GM18861 (cell line): ENCODE measurements around the gene GPR161.

Experiments used
- ATAC-seq: cut with Tn5 transposase; IDR thresholded peaks from one replicate; pipeline ENCODE4 v1.9.1; 2021; ENCODE audit not compliant: unreplicated experiment

The GPR161 gene

GRCh38 chr1:168110896-168111545 is 25.7 kb downstream of the GPR161 start:
- no peak for ATAC-seq

GRCh38 chr1:168106274-168106673 is 30.5 kb downstream of the GPR161 start:
- ATAC-seq, result no peak

DNA sequence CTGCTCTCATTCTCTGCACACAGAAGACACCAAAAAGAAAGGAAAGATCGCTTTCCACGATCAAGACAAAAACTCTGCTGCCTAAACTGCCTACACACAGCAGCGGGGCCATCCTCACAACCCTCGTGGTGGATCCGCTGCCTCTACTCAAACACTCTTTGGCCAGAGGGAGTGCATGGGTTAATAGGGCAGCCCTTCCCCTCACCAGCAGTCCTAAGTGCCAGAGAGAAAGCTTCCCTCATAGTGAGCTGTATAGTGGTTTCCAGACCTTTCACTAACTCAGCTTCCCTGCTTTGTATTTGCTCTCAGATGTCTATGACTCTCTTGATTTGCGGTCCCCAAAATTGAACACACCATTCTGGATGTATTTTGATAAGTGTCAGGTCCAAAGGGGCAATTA is 30.9 kb downstream of the GPR161 start:
- ATAC-seq, result no peak

- ATAC-seq, result no peak
Observed at GRCh38 chr1:168104535-168104934, 32.2 kb downstream of the GPR161 start.

DNA sequence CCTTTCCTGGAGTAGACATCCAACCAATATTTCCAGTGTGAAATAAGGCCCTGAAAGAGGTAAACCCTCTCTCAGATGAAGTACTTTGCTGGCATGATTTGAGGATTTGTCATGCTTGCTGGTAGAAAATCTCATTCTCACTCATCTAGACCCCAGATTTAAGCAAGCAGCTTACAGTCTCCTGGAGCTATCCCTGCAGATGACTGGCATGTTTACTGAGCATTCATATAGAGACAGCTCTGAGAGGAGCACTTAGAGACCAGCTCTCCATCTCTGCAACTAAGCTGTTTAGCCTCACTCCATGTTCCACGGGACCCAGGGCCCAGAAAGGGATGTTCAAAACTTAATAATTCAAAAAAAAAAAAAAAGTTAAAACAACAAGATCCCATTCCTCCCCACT is 34.2 kb downstream of the GPR161 start:
- no peak for ATAC-seq

- ATAC-seq, result no peak
Observed at GRCh38 chr1:168101336-168101735, 35.4 kb downstream of the GPR161 start.

GRCh38 chr1:168100315-168101002 is 36.3 kb downstream of the GPR161 start:
- ATAC-seq, result no peak

GRCh38 chr1:168099337-168099801 is 37.4 kb downstream of the GPR161 start:
- no peak for ATAC-seq

DNA sequence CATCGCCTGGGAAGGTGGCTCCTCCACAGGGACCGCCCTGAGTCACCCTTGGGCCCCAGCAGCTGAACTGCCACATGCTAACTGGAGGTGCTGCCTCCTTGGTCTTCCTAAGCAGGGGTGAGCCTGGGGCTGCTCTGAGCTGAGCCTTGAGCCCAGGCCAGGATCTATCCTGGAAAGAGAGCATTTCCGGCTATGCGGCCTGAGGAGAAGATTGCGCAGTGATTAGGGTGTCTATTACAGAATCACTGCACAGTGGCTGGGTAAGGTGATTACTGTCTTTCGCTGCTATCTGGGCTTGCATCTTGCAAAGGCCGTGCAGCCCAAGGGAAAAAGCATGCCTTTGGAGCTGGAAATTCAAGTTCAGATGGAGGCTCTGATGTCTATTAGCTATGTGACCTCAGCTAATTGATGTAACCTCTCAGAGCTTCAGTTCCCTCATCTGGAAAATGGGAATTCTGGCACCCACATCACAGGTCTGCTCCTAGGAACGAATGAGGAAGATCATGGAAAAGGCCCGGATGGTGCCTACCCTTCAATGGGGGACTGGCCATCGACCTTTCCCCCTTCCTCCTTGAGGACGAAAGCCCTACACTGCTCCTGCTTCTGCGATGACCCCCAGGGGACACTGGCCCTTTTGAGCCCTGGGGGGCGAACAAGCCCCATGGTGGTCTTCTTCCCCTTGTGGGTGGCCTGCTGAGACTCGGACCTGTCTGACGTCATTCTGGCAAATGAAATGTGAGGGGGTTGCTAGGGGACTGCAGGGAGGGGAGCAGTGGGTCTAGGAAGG is 38.0 kb downstream of the GPR161 start:
- ATAC-seq, result no peak

GRCh38 chr1:168097921-168098528 is 38.7 kb downstream of the GPR161 start:
- ATAC-seq, result no peak

DNA sequence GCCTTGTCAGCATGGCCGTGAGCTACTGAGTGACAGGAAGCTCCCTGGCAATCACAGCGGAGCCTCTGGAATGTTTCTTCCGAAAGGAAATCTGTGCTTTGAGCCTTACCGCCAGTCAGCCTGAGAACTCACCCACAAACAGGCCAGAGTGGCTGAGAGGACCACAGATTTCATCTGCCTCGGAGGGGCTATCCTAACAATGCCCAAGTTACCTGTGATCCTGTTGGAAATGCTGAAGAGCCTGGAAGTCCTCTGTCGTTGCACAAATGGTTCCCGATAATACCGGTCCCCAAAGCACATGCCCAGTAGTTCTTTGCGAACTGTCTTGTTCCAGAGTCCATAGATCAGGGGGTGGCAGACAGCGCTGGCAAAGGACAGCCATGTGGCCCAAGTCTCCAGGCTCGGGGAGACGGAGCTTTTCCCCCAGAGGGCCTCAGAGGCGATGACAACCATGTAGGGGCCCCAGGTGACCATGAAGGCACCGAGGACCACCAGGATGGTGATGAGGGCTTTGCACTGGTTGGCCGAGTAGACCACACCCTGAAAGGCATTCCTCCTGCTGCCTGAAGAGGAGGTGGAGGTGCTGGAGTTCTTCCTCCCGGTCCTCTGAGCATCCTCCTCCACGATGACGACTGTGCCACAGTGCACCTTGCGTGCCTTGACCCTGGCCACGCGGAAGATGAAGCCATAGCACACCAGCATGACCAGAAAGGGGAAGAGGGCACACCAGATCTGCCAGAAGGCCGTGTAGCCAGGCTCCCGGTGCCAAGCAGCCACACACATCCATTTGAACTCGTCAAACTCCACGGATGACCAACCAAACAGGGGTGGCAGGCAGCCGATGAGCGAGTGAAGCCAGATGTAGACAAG is 40.2 kb downstream of the GPR161 start:
- ATAC-seq, result no peak

DNA sequence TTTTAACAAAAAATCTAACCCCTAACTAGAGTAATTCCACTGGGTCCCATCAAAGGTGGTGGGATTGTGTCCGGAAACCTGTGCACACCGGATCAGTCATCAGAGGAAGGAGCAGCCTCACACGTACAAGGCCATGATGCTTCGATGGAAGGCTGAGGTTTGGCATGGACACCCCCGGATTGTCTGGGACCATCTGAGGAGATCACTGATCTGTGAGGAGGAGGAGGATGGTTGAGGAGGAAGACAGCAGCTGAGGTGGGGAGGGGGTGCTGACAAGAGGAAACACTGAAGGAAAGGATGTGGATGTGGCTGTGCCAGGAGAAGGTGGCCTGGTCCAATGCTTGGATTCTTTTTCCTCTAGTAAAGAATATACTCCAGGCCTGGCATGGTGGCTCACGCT is 41.3 kb downstream of the GPR161 start:
- ATAC-seq, result no peak

- ATAC-seq, result no peak
Observed at GRCh38 chr1:168093616-168094015, 43.1 kb downstream of the GPR161 start.

GRCh38 chr1:168092566-168093355 is 44.0 kb downstream of the GPR161 start:
- no peak for ATAC-seq

- ATAC-seq, result no peak
Observed at GRCh38 chr1:168091720-168092550, 44.8 kb downstream of the GPR161 start.

GRCh38 chr1:168091063-168091462 is 45.7 kb downstream of the GPR161 start:
- no peak for ATAC-seq

- no peak for ATAC-seq
Observed at GRCh38 chr1:168090395-168090794, 46.3 kb downstream of the GPR161 start.

- ATAC-seq, result no peak
Observed at GRCh38 chr1:168089979-168090337, 46.8 kb downstream of the GPR161 start.
